Stomach smooth muscle (tissue), 2 donors: ENCODE data around the gene SH2D2A.

Experiments
- H3K27ac ChIP-seq: one replicate; pipeline ENCODE4 v1.7.0; 2013; ENCODE audit warnings: mild to moderate bottlenecking, low read length, inconsistent platforms
- H3K27me3 ChIP-seq, 2 donors: one replicate each; pipeline ENCODE4 v1.7.0; 2013; ENCODE audit warnings: low read length in 2 of 2; ENCODE audit not compliant: insufficient read depth in 2 of 2, control insufficient read depth in 1 of 2
- H3K36me3 ChIP-seq, 2 donors: one replicate each; pipeline ENCODE4 v1.7.0; 2013; ENCODE audit warnings: low read length in 2 of 2; ENCODE audit not compliant: control insufficient read depth in 2 of 2, insufficient read depth in 2 of 2
- H3K4me1 ChIP-seq: one replicate; pipeline ENCODE4 v1.7.0; 2013; ENCODE audit warnings: low read length; ENCODE audit not compliant: control insufficient read depth, insufficient read depth
- H3K4me3 ChIP-seq, 2 donors: one replicate each; pipeline ENCODE4 v1.7.0; 2013; ENCODE audit warnings: low read length in 2 of 2
- H3K9ac ChIP-seq, 2 donors: one replicate each; pipeline ENCODE4 v1.7.0; 2013; ENCODE audit warnings: low read length in 2 of 2, mild to moderate bottlenecking in 1 of 2
- H3K9me3 ChIP-seq, 2 donors: one replicate each; pipeline ENCODE4 v1.7.0; 2013; ENCODE audit warnings: low read length in 2 of 2; ENCODE audit not compliant: control insufficient read depth in 2 of 2
- donor health status: healthy.
- donor health status: Pancreatic carcinoma.

The SH2D2A gene

GRCh38 chr1:156802421-156802935 is 14.2 kb downstream of the SH2D2A start:
- Histone ChIP-seq H3K9ac (no peak overlapping the region), H3K27me3 (no peaks in the 10 kb centered on the region), H3K4me3 (no peak overlapping the region), H3K27ac (no peak overlapping the region), H3K36me3 (peaks cover 11 to 35% of the 10 kb centered on the region in 2 donors), H3K9me3 (no peaks in the 10 kb centered on the region), H3K4me1 (peaks cover 11% of the 10 kb centered on the region)

DNA sequence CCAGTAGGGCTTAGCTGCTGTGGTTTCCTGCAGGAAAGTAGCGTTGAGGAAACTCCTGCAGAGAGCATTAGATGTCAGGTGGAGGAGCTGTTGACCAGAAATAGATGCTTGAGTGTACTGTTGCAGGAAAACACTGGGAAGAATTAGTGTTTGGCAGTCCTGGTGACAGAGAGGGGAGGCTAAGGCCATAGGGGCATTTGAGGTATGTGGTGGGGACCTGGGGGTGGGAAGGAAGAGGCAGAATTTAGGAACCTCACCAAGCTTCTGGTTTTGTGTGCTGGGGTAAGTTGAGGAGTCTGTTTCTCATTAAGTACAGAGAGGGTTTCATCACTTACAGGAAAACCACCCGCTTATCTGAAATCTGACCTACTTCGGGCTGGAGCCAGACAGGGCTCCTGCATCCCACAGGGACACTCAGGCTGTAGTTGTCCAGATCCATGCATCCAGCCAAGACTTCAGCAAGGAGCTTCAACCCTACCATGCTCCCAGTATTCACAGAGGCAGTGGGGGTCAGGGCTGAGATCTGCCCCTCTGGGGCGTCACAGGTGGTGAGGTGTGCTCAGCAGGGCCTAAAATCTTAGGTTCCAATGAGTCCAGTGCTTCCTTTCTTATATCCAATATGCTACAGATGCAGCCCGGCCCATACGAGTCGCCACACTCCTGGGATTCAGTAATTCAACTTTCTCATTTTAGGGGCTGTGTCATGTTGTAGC is 15.1 kb downstream of the SH2D2A start:
- Histone ChIP-seq H3K4me1 (peaks cover 9% of the 10 kb centered on the region), H3K9me3 (no peaks in the 10 kb centered on the region), H3K27ac (no peak overlapping the region), H3K36me3 (peaks cover 18 to 43% of the 10 kb centered on the region in 2 donors), H3K4me3 (no peak overlapping the region), H3K27me3 (no peaks in the 10 kb centered on the region), H3K9ac (no peak overlapping the region)

DNA sequence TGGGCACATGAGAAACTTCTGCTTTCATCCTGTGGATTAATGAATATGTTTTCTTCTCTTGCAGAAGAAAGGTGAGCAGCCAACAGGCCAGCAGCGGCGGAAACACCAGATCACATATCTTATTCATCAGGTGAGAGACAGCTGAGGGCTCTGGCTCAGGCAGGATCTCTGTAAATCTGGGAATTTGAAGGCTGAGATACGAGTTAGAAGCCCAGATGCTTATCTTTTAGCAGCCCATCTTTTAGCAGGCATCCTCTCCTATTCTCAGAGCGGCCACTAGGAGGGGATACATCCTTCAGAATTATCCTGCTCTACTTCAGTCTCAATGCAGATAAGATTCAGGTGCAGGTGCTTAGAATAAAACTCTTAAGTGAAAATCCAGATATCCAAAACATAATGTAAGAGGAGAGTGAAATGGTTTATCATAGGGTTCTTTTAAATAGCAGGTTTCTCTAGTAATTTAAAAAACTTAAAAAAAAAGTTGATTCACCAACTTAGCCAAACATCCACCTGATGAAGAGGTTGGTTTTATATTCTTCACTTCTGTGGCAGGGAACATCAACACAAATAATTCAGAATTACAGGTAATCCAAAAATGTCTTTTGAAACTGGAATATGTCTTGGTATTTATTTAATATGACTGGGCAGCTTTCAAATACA is 19.3 kb downstream of the SH2D2A start:
- no peak overlapping the region for H3K9ac ChIP-seq
- H3K4me1 ChIP-seq: peaks cover 3% of the 10 kb centered on the region
- H3K36me3 ChIP-seq: peaks cover 53 to 77% of the 10 kb centered on the region in 2 donors
- H3K4me3 ChIP-seq: no peak overlapping the region
- no peaks in the 10 kb centered on the region for H3K27me3 ChIP-seq
- H3K9me3 ChIP-seq: no peaks in the 10 kb centered on the region
- H3K27ac ChIP-seq: no peak overlapping the region

- Histone ChIP-seq H3K4me1 (peaks cover 3% of the 10 kb centered on the region), H3K9me3 (no peaks in the 10 kb centered on the region), H3K36me3 (peaks cover 60 to 79% of the 10 kb centered on the region in 2 donors), H3K4me3 (no peak overlapping the region), H3K9ac (no peak overlapping the region), H3K27me3 (no peaks in the 10 kb centered on the region), H3K27ac (no peak overlapping the region)
Observed at GRCh38 chr1:156796340-156797097, 20.1 kb downstream of the SH2D2A start.

- Histone ChIP-seq H3K4me3 (no peak overlapping the region), H3K9ac (no peak overlapping the region), H3K27ac (no peak overlapping the region), H3K36me3 (peaks cover 68 to 77% of the 10 kb centered on the region in 2 donors), H3K4me1 (no peaks in the 10 kb centered on the region), H3K27me3 (no peaks in the 10 kb centered on the region), H3K9me3 (no peaks in the 10 kb centered on the region)
Observed at GRCh38 chr1:156795787-156796186, 20.9 kb downstream of the SH2D2A start.

DNA sequence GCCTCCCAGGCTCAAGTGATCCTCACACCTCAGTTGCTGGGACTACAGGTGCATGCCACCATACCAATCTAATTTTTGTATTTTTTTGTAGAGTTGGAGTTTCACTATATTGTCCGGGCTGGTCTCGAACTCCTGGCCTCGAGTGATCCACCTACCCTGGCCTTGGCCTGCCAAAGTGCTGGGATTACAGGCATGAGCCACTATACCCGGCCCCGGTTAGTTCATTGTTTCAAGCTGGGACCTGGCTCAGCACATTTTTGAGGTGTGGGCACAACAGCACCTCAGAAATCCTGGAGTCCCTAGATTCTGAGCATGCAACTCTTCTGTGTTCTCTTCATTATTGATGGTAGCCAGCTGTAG is 21.3 kb downstream of the SH2D2A start:
- H3K27me3 ChIP-seq: no peaks in the 10 kb centered on the region
- H3K36me3 ChIP-seq: peaks cover 69 to 73% of the 10 kb centered on the region in 2 donors
- H3K4me3 ChIP-seq: no peak overlapping the region
- no peaks in the 10 kb centered on the region for H3K4me1 ChIP-seq
- no peak overlapping the region for H3K27ac ChIP-seq
- no peak overlapping the region for H3K9ac ChIP-seq
- H3K9me3 ChIP-seq: no peaks in the 10 kb centered on the region

DNA sequence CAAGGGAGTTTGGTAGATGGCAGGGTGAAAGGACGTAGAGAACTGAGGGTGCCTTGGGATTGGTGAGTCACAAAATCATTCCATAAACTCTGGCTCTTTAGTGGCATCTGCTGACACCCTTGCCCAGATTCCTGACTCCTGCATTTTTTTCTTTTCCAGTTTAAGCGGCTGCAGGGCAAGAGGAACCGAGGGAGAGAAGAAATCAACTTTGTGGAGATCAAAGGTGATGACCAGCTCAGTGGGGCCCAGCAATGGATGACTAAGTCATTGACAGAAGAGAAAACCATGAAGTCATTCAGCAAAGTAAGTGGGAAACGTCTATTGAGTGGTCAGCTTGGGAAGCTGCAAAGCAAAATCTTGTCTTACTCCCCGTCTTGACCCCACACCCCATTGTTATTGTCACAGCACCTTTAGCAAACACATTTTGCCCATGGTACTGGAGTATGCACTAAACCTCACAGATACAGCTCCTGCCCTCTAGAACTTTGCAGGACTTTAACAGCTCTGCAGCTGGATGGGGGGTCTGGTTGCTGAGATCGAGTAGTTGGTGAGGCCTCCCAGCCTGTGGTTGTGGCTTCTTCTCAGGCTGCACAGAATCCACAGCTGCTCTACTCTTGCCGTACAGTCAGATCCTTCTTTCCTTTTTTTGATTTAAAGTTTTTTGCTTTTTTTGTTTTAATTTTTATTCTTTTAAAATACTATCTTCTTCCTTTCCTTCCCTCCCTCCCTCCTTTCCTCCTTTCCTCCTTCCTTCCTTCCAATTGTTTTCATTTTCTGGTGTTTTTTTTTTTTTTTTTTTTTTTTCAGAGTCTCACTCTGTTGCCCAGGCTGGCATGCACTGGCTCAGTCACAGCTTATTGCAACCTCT is 21.9 kb downstream of the SH2D2A start:
- Histone ChIP-seq H3K9ac (no peak overlapping the region), H3K4me3 (no peak overlapping the region), H3K4me1 (no peaks in the 10 kb centered on the region), H3K9me3 (no peaks in the 10 kb centered on the region), H3K27me3 (no peaks in the 10 kb centered on the region), H3K27ac (no peak overlapping the region), H3K36me3 (peaks cover 69 to 70% of the 10 kb centered on the region in 2 donors)

- Histone ChIP-seq H3K9me3 (no peaks in the 10 kb centered on the region), H3K4me1 (no peaks in the 10 kb centered on the region), H3K9ac (no peak overlapping the region), H3K27ac (no peak overlapping the region), H3K27me3 (no peaks in the 10 kb centered on the region), H3K4me3 (no peak overlapping the region), H3K36me3 (peaks cover 48 to 57% of the 10 kb centered on the region in 2 donors)
Observed at GRCh38 chr1:156789621-156790318, 26.9 kb downstream of the SH2D2A start.

GRCh38 chr1:156788136-156788535 is 28.5 kb downstream of the SH2D2A start:
- peaks cover 47 to 52% of the 10 kb centered on the region in 2 donors for H3K36me3 ChIP-seq
- H3K4me1 ChIP-seq: no peaks in the 10 kb centered on the region
- no peaks in the 10 kb centered on the region for H3K27me3 ChIP-seq
- H3K27ac ChIP-seq: no peak overlapping the region
- H3K4me3 ChIP-seq: no peak overlapping the region
- no peaks in the 10 kb centered on the region for H3K9me3 ChIP-seq
- no peak overlapping the region for H3K9ac ChIP-seq

DNA sequence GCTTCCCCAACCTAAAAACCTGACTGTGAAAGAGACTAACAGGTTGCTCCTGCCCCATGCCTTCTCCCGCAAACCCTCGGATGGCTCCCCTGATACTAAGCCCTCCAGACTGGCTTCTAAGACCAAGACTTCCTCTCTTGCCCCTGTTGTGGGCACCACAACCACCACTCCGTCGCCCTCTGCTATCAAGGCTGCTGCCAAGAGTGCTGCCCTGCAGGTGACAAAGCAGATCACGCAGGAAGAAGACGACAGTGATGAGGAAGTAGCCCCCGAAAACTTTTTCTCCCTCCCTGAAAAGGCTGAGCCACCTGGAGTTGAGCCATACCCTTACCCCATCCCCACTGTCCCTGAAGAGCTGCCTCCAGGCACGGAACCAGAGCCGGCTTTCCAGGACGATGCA is 30.0 kb downstream of the SH2D2A start:
- no peaks in the 10 kb centered on the region for H3K4me1 ChIP-seq
- no peaks in the 10 kb centered on the region for H3K27me3 ChIP-seq
- H3K36me3 ChIP-seq: peaks cover 36 to 42% of the 10 kb centered on the region in 2 donors
- no peak overlapping the region for H3K27ac ChIP-seq
- H3K9me3 ChIP-seq: no peaks in the 10 kb centered on the region
- H3K9ac ChIP-seq: no peak overlapping the region
- no peak overlapping the region for H3K4me3 ChIP-seq
